ENCODE measurements around the gene IRF2BPL. TPM values are rescaled to one million over a fixed set of nuclear protein-coding genes. Genes with fewer than 3 reads are reported as not detected.

The IRF2BPL gene
- total and polyA plus RNA-seq, 2 of the 8 experiments (the other 6 are each of a cell fraction or from before 2014, with no cell fraction given) = 18.8 to 57.0 TPM

DNA sequence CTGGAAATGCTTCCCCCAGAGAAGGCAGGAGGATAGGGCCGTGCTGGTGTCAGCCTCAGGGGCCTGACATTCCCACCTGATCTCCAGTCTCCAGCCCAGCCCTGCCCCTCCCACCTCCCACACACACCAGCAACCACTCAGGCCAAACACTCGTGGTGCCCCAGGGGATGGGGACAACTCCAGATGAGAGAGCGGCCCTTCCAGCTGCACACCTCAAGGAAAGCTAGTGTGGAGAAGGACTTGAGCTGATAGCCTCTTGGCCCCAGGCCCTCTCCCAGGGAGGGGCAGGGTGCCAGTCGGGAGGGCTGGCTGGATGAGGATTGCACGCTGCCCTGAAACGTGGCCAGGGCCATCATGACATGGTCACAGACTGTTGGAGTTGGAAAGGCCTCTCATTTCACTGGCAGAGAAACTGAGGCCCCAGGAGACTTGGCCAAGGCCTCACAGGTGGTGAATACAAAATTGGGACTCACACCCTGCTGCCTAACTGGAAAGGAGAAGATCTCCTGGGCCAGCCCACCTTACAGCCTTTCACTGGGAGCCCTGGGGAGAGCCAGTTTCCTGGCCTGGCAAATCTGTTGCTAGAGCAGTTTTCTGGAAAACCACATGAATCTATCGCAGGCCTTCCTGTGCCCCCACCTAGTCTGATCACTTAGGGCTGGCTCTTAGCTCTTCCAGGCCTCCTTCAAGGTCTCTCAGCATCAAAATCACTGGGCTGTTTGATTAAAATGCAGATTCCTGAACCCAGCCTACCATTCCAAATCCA is 52.1 kb downstream of the IRF2BPL start (continued):
- no peak for TF ChIP-seq MAFK (IDR thresholded peaks at IDR 0.05; ENCODE audit: low read depth, low read length)
- TF ChIP-seq SP4 (IDR thresholded peaks at IDR 0.05; ENCODE audit: low read length) = no peak
- no peak for TF ChIP-seq KDM4A (IDR thresholded peaks at IDR 0.05; ENCODE audit: low read depth, low read length, severe bottlenecking)
- TF ChIP-seq, protein P1, sequence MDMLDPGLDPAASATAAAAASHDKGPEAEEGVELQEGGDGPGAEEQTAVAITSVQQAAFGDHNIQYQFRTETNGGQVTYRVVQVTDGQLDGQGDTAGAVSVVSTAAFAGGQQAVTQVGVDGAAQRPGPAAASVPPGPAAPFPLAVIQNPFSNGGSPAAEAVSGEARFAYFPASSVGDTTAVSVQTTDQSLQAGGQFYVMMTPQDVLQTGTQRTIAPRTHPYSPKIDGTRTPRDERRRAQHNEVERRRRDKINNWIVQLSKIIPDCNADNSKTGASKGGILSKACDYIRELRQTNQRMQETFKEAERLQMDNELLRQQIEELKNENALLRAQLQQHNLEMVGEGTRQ (IDR thresholded peaks at IDR 0.05; ENCODE audit: low read length) = no peak
- TF ChIP-seq, protein P2, sequence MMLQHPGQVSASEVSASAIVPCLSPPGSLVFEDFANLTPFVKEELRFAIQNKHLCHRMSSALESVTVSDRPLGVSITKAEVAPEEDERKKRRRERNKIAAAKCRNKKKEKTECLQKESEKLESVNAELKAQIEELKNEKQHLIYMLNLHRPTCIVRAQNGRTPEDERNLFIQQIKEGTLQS (IDR thresholded peaks at IDR 0.05; ENCODE audit: insufficient read depth, low read depth, low read length) = no peak
- TF ChIP-seq KDM5A (IDR thresholded peaks at IDR 0.05; ENCODE audit: low read length) = no peak
- no peak for TF ChIP-seq HDAC6 (IDR thresholded peaks at IDR 0.05; ENCODE audit: low read depth, low read length)
